Renal cortex interstitium (tissue), 11 donors: ENCODE measurements around the gene STARD3. TPM values are rescaled to one million over a fixed set of nuclear protein-coding genes. Genes with fewer than 3 reads are reported as not detected.

Experiments used
- DNase-seq, 11 donors: peaks; one replicate each; pipeline ENCODE4 v3.0.0-alpha.2; 2013; ENCODE audit warnings: low read depth in 9 of 11, low spot score in 4 of 11; ENCODE audit errors: extremely low read depth in 1 of 11
- polyA plus RNA-seq, 3 donors: library from polyadenylated mRNA; unstranded; fragments of 120-200 nt; gene quantifications; one replicate each; pipeline ENCODE4 v1.2.1, GENCODE V29; 2013; ENCODE audit not compliant: insufficient read length in 3 of 3

STARD3 gene
- polyA plus RNA-seq, 3 donors: 47.2 to 52.1 (median 51.6) TPM

- no peak for DNase-seq
These were observed 8.1 kb upstream of the STARD3 start for GRCh38 chr17:39628655-39629493.

GRCh38 chr17:39629494-39629880 is 7.5 kb upstream of the STARD3 start:
- DNase-seq: no peak

- no peak for DNase-seq
These were observed 7.0 kb upstream of the STARD3 start for GRCh38 chr17:39629898-39630297.

GRCh38 chr17:39631403-39631802 is 5.5 kb upstream of the STARD3 start:
- DNase-seq: no peak

GRCh38 chr17:39632153-39632941 is 4.6 kb upstream of the STARD3 start:
- DNase-seq: no peak

GRCh38 chr17:39633570-39634183 is 3.3 kb upstream of the STARD3 start:
- DNase-seq: no peak

- DNase-seq: peak in 1 of 11 donors; percentile 59
These were observed 2.5 kb upstream of the STARD3 start for GRCh38 chr17:39634384-39634871.

GRCh38 chr17:39635614-39636176 is 1.2 kb upstream of the STARD3 start:
- DNase-seq: no peak

GRCh38 chr17:39636587-39636926 is 387 bp upstream of the STARD3 start:
- no peak for DNase-seq

GRCh38 chr17:39638317-39638716 is 1.4 kb downstream of the STARD3 start:
- DNase-seq: no peak

- no peak for DNase-seq
These were observed 2.1 kb downstream of the STARD3 start for GRCh38 chr17:39639043-39639442.

GRCh38 chr17:39639566-39640458 is 2.9 kb downstream of the STARD3 start:
- DNase-seq: no peak

GRCh38 chr17:39640591-39641031 is 3.7 kb downstream of the STARD3 start:
- DNase-seq: no peak

GRCh38 chr17:39641097-39641496 is 4.2 kb downstream of the STARD3 start:
- no peak for DNase-seq

- DNase-seq: no peak
These were observed 4.9 kb downstream of the STARD3 start for GRCh38 chr17:39641883-39642282.

- DNase-seq: no peak
These were observed 5.5 kb downstream of the STARD3 start for GRCh38 chr17:39642291-39643074.

GRCh38 chr17:39643271-39643670 is 6.3 kb downstream of the STARD3 start:
- no peak for DNase-seq

GRCh38 chr17:39647256-39647655 is 10.3 kb downstream of the STARD3 start:
- DNase-seq: no peak
